Epithelial cell of prostate (primary cell): ENCODE measurements around the gene ARHGEF39.

Source experiments
- DNase-seq: peaks from one replicate; pipeline ENCODE4 v3.0.0-alpha.2; 2011; ENCODE audit warnings: low read depth, low spot score
- H3K27ac ChIP-seq: fragments of 450-650 bp; 2 replicates; pipeline ENCODE4 v1.5.1; 2017; ENCODE audit warnings: mild to moderate bottlenecking

ARHGEF39 gene, protein sequence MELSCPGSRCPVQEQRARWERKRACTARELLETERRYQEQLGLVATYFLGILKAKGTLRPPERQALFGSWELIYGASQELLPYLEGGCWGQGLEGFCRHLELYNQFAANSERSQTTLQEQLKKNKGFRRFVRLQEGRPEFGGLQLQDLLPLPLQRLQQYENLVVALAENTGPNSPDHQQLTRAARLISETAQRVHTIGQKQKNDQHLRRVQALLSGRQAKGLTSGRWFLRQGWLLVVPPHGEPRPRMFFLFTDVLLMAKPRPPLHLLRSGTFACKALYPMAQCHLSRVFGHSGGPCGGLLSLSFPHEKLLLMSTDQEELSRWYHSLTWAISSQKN

DNA sequence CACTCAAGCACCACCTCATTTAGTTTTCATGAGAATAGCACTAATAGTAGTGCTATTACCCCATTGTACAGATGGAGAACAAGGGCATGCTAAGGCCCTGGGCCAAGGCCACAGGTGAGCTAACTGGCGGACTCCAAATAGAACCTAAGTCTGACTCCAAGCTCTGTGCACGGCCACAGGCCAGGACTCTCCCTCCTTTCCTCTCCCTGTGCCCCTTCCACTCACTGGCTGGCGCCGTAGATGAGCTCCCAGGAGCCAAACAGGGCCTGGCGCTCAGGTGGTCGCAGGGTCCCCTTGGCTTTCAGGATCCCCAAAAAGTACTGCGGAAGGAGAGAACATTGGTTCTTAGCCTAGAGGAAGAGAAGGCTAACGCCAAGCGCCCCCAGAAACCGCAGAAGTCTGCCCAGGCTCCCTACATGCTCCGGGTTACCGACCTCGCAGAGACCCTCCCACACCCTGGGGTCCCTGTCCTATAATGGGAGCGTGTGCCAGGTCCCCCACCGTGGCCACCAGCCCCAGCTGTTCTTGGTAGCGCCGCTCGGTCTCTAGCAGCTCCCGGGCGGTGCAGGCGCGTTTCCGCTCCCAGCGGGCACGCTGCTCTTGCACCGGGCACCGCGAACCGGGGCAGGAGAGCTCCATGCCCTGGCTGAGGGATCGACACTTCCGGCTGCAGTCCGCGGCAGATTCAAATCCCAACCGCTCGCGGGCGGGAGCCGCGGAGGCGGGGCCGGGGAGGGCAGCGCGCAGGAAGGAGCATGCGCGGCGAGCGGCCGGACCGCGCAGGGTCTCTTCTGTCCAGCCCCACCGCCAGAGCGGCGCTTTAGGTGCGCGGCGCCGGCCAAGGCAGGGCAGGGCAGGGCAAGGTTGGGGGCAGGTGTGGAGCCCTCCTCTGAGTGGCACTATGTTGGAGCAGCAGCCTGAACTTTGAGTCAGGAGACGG lies at the start of gene ARHGEF39:
Gene ARHGEF39 (minus strand): TSS at position 665 of the 940 bp plus-strand sequence. CDS start 26 bp downstream, at position 639.
- H3K27ac ChIP-seq: no peak within 1 kb of the TSS
- no peak for DNase-seq

DNA sequence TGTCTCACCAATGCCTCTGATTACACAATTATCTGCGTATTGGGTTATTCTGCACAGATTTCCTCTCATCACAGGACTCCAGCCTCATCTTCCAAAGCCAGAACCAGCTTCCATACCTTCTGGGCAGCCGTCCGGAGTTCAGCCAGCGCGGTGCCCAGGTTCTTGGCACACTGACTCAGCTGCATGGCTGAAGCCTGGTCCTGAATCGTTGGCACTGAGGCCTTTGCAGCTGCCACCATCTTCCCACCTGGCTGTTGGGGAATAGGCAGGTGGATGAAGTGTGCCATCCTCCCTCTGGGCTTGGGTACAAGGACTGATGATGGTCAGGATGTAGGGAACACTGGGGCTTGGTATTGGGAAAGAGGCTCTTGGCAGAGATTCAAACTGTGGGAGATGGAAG lies 49.1 kb upstream of the ARHGEF39 start:
- no peak for DNase-seq
- H3K27ac ChIP-seq: no peak overlapping the region

DNA sequence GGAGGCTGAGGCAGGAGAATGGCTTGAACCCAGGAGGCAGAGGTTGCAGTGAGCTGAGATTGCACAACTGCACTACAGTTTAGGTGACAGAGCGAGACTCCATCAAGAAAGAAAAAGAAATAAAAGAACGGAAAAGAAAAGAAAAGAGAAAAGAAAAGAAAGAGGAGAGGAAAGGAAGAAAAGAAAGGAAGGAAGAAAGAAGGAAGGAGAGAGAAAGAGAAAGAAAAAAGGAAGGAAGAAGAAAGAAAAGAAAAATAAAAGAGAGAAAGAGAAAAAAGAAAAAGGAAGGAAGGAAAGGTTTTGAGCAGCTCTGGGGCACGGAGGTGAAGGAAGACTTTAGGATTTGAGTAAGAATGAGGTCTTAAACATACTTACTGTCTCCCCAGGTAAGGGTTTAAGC lies 48.6 kb upstream of the ARHGEF39 start:
- H3K27ac ChIP-seq: no peak overlapping the region
- DNase-seq: no peak

DNA sequence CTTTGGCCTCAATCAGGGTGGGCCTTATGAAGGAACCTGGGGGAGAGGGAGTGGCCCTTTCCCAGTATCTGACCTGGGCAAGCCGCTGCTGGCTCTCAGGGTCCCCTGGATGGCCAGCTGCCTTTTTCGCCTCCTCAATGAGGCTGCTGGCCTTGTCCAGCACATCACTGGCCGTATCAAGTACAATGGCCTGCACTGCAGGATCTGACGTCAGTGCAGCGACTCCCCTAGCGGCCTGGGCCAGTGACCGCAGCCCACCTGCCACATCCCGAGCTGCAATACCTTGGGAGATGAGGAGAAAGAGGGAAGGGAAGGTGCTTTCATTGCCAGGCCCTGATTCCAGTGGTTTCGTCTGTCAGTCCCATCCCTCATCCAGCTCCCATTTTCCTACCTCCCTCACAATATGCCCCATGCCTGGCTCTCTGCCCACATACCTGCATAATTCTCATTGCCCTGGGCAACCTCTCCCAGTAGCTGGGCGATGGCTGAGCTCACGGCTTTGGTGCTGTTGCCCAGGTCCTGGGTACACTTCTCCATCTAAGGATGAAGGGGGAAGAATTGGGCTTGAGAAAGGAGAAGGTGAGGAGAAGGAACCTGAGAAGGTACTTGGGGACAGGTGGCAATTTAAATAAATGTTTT lies 47.9 kb upstream of the ARHGEF39 start:
- DNase-seq: no peak
- no peak overlapping the region for H3K27ac ChIP-seq

GRCh38 chr9:35711501-35712428 lies 46.8 kb upstream of the ARHGEF39 start:
- DNase-seq: no peak
- no peak overlapping the region for H3K27ac ChIP-seq

- H3K27ac ChIP-seq: no peak overlapping the region
- no peak for DNase-seq
These were observed 46.0 kb upstream of the ARHGEF39 start for GRCh38 chr9:35710818-35711500.

- no peak overlapping the region for H3K27ac ChIP-seq
- no peak for DNase-seq
These were observed 43.2 kb upstream of the ARHGEF39 start for GRCh38 chr9:35708146-35708545.

DNA sequence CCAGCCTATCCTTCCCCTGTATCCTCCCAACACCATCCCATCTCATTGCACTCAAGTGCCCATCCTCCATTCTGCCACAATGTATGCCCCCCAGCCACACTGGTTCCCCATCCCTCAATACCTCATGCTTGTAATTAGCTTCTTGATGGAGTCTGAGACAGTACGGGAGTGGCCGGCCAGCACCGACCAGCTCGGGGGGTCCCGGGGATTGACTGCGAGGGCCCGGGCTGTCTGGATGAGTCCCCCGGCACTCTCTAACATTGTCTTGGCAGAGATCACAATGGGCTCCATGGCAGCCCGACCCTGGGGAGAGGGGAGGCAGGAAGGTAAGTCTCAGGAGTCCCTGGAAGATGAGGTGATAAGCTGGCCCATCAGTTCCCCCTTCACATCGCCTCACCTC lies 42.0 kb upstream of the ARHGEF39 start:
- H3K27ac ChIP-seq: no peak overlapping the region
- no peak for DNase-seq

GRCh38 chr9:35705836-35706430 lies 40.9 kb upstream of the ARHGEF39 start:
- H3K27ac ChIP-seq: no peak overlapping the region
- no peak for DNase-seq

DNA sequence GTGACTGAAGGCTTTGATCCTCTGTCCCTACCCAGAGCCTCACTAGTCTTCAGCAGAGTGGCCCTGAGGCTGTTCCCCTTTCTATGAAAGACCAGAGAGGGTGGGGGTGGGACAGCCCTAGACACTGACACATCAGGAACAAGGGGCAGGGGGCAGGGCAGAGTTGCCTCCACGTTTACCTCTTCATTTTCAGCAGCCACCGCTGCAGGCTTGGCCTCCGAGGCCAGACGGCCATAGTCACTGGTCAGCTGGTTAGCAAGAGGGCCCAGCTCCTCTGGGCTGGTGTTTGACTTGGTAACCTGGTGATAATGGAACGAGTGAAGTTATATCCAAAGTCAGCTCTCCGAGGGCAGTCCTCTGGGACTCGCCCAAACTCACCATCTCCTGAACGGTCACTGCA lies 40.4 kb upstream of the ARHGEF39 start:
- H3K27ac ChIP-seq: no peak overlapping the region
- no peak for DNase-seq

DNA sequence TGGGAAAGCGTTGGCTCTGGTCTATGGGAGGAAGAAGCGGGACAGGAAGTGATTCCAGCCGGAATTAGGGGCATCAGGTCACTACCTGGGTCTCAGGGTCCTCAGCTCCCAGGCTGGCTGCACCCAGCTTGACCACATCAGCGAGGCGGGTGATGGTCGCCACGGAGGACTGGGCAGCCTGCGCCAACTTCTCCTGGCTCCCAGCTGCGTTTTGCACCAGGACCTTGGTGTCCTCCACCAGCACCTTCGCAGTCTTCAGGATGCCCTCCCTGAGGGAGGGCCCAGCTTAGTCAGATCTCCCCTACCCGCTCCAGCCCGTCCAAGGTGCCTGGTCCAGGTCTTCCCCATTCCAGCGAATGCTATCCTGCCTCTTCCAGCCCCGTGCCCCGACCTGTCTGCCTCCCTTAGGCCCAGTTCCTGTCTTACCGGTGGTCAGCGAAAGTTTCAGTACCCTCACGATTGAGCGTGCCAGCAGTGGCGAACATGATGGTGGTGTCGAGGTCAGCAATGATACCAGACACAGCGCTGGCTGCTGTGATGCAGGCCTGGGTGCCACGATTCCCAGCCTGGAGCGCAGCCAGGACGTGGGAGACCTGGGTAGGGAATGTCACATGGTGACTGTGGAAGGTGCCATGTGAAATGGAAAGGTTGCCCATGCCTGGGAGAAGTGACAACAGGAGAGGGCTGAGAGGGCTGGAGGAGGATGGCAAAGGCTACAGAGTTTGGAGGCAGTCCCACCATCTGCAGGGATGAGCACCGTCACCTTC lies 39.1 kb upstream of the ARHGEF39 start:
- DNase-seq: no peak
- no peak overlapping the region for H3K27ac ChIP-seq

DNA sequence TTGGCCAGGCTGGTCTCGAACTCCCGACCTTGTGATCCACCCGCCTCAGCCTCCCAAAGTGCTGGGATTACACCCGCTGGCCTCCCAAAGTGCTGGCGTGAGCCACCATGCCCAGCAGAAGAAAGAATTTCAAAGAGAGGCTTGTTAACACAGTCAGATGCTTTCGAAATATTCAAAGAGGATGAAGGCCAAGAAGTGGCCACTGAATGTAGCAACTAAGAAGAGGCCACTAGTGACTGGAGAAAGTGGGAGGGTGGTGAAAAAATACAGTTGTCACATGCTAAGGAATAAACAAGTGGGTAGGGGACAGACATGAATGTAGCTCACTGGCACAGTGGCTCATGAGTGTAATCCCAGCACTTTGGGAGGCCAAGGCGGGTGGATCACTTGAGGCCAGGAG lies 37.7 kb upstream of the ARHGEF39 start:
- no peak for DNase-seq
- H3K27ac ChIP-seq: no peak overlapping the region

GRCh38 chr9:35700942-35701341 lies 35.9 kb upstream of the ARHGEF39 start:
- no peak overlapping the region for H3K27ac ChIP-seq
- DNase-seq: no peak

GRCh38 chr9:35700031-35700430 lies 35.0 kb upstream of the ARHGEF39 start:
- no peak for DNase-seq
- no peak overlapping the region for H3K27ac ChIP-seq

- no peak for DNase-seq
- no peak overlapping the region for H3K27ac ChIP-seq
These were observed 33.2 kb upstream of the ARHGEF39 start for GRCh38 chr9:35698231-35698630.

DNA sequence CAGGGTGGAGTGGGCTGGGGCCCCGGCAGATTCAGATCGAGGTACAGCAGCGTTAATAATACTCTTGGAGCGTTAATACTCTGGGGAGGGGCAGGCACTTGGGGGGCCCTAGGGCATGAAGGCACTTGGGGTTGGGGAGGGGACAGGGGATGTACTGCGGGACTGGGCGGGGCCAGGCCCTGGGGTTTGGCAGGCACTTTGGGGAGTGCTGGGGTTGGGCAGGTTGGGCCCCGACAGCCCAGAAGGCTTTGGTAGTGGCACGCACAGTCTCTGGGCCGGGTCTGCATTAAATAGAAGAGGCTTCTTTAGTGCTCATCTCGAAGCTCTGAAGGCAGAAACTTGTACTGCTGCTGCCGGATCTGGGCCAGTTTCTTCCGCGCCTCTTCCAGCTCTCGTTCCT lies 32.5 kb upstream of the ARHGEF39 start:
- DNase-seq: no peak
- H3K27ac ChIP-seq: no peak overlapping the region

DNA sequence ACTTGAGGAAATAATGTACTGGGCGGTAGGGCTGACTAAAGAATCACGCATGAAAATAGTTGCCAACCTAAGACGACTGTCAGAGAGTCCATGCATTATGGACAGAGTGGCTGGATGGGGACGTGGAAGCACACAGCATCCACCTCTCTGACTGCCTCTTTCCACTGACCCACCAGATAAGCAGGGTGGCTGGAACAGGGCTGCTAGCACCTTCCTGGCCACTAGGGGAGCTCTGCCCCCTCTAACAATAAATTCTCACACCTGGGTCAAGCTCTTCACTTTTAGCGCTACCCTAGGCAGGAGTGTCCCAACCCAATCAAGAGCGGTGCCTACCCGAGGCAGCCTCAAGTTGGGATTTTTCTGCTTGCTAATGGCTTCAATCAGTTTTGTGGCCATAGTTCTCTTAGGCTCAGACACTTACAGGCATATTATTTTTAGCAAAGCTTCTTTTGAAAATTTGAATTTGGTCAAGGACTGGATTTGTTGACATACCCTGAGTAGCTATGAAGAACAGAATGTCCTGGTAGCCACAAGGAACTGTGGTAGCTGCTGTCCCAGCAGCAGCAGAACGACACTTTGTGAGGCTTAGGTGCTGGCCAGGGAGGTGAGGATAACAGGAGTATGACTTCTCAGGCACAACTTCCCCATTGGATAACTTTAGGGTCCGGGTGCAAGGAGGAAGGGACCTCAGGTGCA lies 31.7 kb upstream of the ARHGEF39 start:
- no peak overlapping the region for H3K27ac ChIP-seq
- DNase-seq: no peak
